GM18520 (cell line): ENCODE results near the gene CORO2B.

Experiments
- ATAC-seq: cut with Tn5 transposase; IDR thresholded peaks from one replicate; pipeline ENCODE4 v1.9.1; 2021; ENCODE audit not compliant: unreplicated experiment

CORO2B gene

GRCh38 chr15:68695061-68695595 is 116.3 kb downstream of the CORO2B start:
- no peak for ATAC-seq

GRCh38 chr15:68696414-68697363 is 117.9 kb downstream of the CORO2B start:
- ATAC-seq = no peak

DNA sequence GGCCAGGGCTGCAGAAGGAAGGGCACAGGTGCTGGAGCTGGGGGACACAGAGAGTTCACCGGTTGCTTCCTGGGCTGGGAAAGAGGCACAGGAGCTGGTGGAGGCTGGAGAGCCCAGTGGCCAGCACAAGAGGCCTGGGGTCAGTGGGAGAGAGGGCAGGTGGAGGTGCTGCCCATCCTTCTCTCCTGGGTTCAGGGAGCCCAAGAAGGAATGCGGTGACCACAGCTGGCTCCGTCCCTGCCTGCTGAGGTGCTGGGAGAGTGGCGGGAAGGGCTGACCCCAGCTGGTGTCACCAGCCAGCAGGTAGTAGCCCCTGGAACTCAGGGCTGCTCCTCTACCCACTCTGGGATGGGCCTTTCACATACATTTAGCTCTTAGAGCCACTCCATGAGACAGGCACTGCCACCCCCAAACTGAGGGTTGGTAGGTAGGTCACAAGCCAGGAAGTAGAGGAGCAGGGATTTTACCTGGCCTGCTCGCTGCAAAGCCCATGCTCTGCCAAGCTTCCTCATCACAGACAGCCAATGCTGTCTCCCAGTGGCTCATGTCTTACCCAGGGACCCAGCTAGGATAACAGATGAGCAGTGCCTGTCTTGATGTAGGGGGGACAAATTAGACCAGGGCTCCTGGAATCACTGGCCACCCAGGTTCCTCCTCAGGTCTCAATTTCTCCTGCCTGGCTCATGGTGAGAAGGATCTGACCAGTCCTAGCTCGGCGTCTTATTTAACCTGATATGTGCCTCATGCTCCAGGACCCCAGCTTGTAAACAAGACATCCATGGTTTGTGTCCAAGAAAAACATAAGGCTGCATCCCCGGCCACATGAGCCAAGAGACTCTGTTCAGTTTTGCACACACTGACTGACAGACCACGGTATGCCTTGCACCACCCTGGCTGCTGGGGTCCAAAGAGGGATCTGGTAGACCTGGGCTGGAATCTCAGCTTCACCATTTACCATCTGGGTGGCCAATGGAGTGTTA is 119.2 kb downstream of the CORO2B start:
- no peak for ATAC-seq

- ATAC-seq = no peak
These were observed 119.9 kb downstream of the CORO2B start for GRCh38 chr15:68698708-68699107.

DNA sequence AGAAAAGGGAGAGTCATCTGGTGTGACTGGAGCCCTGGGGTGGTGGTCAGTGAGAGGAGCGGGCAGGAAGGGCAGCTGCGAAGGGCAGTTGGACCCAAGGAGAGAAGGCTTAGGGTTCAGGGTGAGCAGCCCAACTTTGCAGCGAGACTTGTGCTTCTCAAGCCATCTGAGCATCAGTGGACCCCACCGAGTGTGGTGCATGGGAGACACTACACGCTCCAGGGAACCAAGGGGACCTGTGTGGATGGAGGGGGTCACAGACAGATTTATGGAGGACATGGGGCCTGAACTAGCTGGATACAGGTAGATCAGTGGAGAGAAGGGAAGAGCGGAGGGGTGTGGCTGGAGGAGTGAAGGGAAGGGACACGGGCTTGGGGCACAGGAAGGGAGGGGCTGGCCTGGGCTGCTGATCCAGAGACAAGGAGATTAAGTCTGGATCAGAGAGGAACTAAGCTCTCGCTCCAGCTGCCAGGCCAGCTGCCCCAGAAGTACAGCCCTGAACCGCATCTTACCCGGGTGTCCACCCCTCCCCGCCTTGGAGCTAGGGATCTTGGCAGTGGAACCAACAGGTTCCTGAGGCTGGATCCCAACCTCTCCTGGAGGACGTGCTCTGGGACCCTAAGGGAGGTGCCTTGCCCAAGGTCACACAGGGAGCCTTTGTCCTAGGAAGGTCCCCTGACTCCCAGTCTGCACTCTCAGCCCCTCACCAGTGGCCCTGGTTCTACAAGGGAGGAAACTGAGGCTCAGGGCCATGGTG is 120.5 kb downstream of the CORO2B start:
- ATAC-seq = no peak

GRCh38 chr15:68699881-68700454 is 121.2 kb downstream of the CORO2B start:
- ATAC-seq = no peak

- ATAC-seq = no peak
These were observed 121.8 kb downstream of the CORO2B start for GRCh38 chr15:68700455-68701123.

GRCh38 chr15:68701886-68702285 is 123.1 kb downstream of the CORO2B start:
- ATAC-seq = no peak

GRCh38 chr15:68704496-68705021 is 125.8 kb downstream of the CORO2B start:
- no peak for ATAC-seq

DNA sequence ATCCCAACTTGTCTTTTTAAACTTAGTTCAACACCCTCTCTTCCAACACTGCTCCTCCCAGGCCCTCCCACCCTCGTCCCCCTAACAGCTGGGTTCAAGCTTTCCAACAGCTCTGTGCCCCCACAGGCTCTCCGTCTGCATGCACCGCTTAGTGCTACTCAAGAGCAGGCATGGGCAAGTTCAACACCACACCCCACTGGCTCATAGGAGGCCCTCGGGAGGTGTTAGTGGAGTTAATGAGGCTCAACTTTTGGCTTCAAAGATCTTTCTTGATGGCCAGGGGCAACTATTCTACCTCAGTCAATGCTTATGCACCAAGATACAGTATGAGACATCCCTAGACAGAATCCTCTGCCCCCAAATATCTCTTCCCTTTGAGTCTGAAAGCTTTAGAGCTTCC is 127.5 kb downstream of the CORO2B start:
- ATAC-seq = no peak

GRCh38 chr15:68706931-68707330 is 128.1 kb downstream of the CORO2B start:
- no peak for ATAC-seq

- no peak for ATAC-seq
These were observed 128.6 kb downstream of the CORO2B start for GRCh38 chr15:68707386-68707785.

DNA sequence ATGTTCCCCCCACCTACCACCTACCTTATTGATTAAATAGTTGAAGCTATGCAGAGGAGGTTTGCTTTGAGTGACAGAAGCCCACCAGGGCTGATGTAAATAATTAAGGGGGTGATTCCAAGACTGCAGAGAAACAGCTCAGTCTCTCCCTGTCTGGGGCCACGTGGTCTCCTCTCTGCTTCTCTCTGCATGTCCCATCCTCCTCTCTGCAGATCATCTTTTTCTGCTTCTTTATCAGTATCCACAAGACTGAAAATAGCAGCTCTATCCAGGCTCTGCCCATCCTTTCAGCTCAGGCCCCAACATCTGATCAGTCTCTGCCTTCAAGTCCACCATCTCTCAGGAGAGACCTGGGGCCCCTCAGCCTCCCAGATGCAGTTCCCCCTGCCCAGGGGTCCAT is 131.1 kb downstream of the CORO2B start:
- no peak for ATAC-seq

- no peak for ATAC-seq
These were observed 131.7 kb downstream of the CORO2B start for GRCh38 chr15:68710536-68710935.

DNA sequence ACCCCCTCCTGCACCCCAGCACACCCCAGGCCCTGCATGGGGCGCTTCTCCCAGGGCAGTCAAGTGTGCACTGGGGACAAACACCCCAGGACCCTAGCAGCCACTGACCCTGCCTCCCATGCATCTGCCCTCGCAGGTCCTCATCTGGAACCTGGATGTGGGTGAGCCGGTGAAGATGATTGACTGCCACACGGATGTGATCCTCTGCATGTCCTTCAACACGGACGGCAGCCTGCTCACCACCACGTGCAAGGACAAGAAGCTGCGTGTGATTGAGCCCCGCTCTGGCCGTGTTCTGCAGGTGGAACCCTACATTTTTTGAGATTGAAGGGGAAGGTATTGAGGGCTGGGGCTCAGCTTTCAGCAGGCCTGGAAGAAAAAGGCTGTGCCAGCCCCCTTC is 132.6 kb downstream of the CORO2B start:
- no peak for ATAC-seq

- no peak for ATAC-seq
These were observed 134.1 kb downstream of the CORO2B start for GRCh38 chr15:68712886-68713285.

DNA sequence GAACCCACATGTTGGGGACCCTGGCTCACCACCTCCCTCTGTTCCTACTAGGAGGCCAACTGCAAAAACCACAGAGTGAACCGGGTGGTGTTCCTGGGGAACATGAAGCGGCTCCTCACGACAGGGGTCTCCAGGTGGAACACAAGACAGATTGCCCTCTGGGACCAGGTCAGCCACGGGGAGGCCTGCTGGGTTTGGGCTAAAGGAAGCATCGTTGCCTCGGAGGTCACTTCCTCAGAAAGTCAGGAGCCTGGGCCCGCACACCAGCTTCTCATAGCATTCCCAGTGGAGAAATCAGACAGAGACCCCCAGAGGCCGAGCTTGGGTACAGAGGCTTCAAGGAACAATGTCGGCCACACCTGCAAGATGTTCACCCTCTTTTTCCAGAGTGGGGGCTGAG is 135.1 kb downstream of the CORO2B start:
- ATAC-seq = no peak

DNA sequence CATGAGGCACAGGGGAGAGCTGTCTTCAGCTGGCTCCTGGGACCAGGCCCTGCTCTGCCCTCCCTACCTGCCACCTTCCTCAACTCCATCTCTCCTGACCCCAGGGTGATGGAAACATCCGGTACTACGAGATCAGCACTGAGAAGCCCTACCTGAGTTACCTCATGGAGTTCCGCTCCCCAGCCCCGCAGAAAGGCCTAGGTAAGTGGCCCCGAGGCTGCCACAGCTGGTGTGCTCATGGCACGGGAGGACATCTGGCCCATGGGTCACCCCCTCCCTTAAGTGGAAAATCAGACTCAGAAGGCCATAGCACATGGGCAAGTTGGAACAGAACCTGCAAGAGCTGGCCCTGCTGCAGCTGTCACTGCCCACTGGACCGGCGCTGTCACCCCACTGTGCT is 136.3 kb downstream of the CORO2B start:
- ATAC-seq = no peak

GRCh38 chr15:68717951-68718350 is 139.2 kb downstream of the CORO2B start:
- ATAC-seq = no peak
